ENCODE measurements around the gene AGPAT3. TPM values are rescaled to one million over a fixed set of nuclear protein-coding genes. Genes with fewer than 3 reads are reported as not detected.

Gene AGPAT3
- total RNA-seq, result 23.3 and 29.2 TPM in 2 replicates

GRCh38 chr21:43864962-43865539, at the start of gene AGPAT3:
Gene AGPAT3, plus strand, starts transcription at chr21:43865223. Its CDS starts 94,459 bp downstream, at chr21:43959682.

GRCh38 chr21:44011579-44012473, 146.8 kb downstream of the AGPAT3 start, which contains the start of gene TRAPPC10:
Gene TRAPPC10, plus strand, starts transcription at chr21:44012309. Its CDS starts 185 bp downstream, at chr21:44012494.

Other genes starting within 250 kb of the AGPAT3 start
- 1.6 TPM in 1 of 2 replicates, not detected in the other for gene HSF2BP, start 205.7 kb upstream of the AGPAT3 start, total RNA-seq
- gene RRP1B, start 205.7 kb upstream of the AGPAT3 start, total RNA-seq, result 16.3 and 18.7 TPM in 2 replicates
- gene PDXK, start 146.1 kb upstream of the AGPAT3 start, total RNA-seq, result 44.8 and 69.4 TPM in 2 replicates
- 18.4 and 21.5 TPM in 2 replicates for gene CSTB, start 88.9 kb upstream of the AGPAT3 start, total RNA-seq
- 12.8 and 15.3 TPM in 2 replicates for gene RRP1, start 75.6 kb upstream of the AGPAT3 start, total RNA-seq
- 16.0 TPM in 2 replicates for gene TRAPPC10, start 147.1 kb downstream of the AGPAT3 start, total RNA-seq
- 0.75 and 2.0 TPM in 2 replicates for gene PWP2, start 242.2 kb downstream of the AGPAT3 start, total RNA-seq

All from cardiac ventricle fibroblast (primary cell).